ENCODE measurements around the gene ASCL5.

Gene ASCL5

GRCh38 chr1:201136355-201137023, 9.5 kb upstream of the ASCL5 start:
- no peak for TF ChIP-seq CTCF (IDR thresholded peaks at IDR 0.05; ENCODE audit: extremely low read depth, insufficient read depth, missing control alignments)
- in situ Hi-C loops (cut with MboI; ENCODE audit: low pct_unique_long_range_greater_than_20kb, low sequenced_read_pairs, unreplicated experiment), result no loop called here
- DNase-seq (ENCODE audit: low spot score), result no peak

- TF ChIP-seq CTCF (IDR thresholded peaks at IDR 0.05; ENCODE audit: extremely low read depth, insufficient read depth, missing control alignments), result no peak
- no peak for DNase-seq (ENCODE audit: low spot score)
- in situ Hi-C loops (cut with MboI; ENCODE audit: low pct_unique_long_range_greater_than_20kb, low sequenced_read_pairs, unreplicated experiment), result no loop called here
Observed at GRCh38 chr1:201134405-201134804, 7.4 kb upstream of the ASCL5 start.

- no peak for DNase-seq (ENCODE audit: low spot score)
- in situ Hi-C loops (cut with MboI; ENCODE audit: low pct_unique_long_range_greater_than_20kb, low sequenced_read_pairs, unreplicated experiment), result no loop called here
- no peak for TF ChIP-seq CTCF (IDR thresholded peaks at IDR 0.05; ENCODE audit: extremely low read depth, insufficient read depth, missing control alignments)
Observed at GRCh38 chr1:201131398-201131797, 4.4 kb upstream of the ASCL5 start.

GRCh38 chr1:201128962-201129361, 2.0 kb upstream of the ASCL5 start:
- in situ Hi-C loops (cut with MboI; ENCODE audit: low pct_unique_long_range_greater_than_20kb, low sequenced_read_pairs, unreplicated experiment), result no loop called here
- no peak for DNase-seq (ENCODE audit: low spot score)
- TF ChIP-seq CTCF (IDR thresholded peaks at IDR 0.05; ENCODE audit: extremely low read depth, insufficient read depth, missing control alignments), result no peak

- in situ Hi-C loops (cut with MboI; ENCODE audit: low pct_unique_long_range_greater_than_20kb, low sequenced_read_pairs, unreplicated experiment), result no loop called here
- no peak for DNase-seq (ENCODE audit: low spot score)
- TF ChIP-seq CTCF (IDR thresholded peaks at IDR 0.05; ENCODE audit: extremely low read depth, insufficient read depth, missing control alignments), result no peak
Observed at GRCh38 chr1:201128476-201128875, 1.5 kb upstream of the ASCL5 start.

GRCh38 chr1:201127755-201128455, 921 bp upstream of the ASCL5 start:
- no peak for TF ChIP-seq CTCF (IDR thresholded peaks at IDR 0.05; ENCODE audit: extremely low read depth, insufficient read depth, missing control alignments)
- in situ Hi-C loops (cut with MboI; ENCODE audit: low pct_unique_long_range_greater_than_20kb, low sequenced_read_pairs, unreplicated experiment), result no loop called here
- no peak for DNase-seq (ENCODE audit: low spot score)

Measured in GM13977 (cell line).